C4-2B (cell line): Measurements from ENCODE around the gene TNIP1.

ENCODE experiments used
- ZFX ChIP-seq: fragments of 450-650 bp; IDR thresholded peaks from 2 replicates; pipeline ENCODE4 v1.6.1; 2017
- TF ChIP-seq, protein P1 (sequence below): fragments of 450-650 bp; conservative IDR thresholded peaks from 2 replicates; pipeline ENCODE4 v1.5.1; 2017; ENCODE audit warnings: mild to moderate bottlenecking

DNA sequence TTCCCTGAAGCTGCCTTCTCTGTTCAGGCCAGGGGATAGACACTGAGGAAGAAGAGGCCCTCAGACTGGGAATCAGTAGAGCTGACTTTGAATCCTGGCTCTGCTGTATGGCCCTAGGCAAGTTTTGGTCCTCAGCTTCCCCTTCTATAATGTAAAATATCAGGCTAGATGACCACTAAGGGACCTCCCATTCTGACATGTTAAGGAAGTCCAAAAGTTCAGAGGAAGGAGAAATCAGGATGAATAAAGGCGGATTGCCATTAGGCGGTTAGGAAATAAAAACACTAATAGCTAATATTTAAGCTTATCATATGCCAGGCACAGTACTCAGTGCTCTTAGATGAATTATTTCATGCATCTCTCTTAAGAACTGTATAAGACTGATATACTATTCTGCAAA is 8.9 kb upstream of the TNIP1 start:
- TF ChIP-seq, protein P1, sequence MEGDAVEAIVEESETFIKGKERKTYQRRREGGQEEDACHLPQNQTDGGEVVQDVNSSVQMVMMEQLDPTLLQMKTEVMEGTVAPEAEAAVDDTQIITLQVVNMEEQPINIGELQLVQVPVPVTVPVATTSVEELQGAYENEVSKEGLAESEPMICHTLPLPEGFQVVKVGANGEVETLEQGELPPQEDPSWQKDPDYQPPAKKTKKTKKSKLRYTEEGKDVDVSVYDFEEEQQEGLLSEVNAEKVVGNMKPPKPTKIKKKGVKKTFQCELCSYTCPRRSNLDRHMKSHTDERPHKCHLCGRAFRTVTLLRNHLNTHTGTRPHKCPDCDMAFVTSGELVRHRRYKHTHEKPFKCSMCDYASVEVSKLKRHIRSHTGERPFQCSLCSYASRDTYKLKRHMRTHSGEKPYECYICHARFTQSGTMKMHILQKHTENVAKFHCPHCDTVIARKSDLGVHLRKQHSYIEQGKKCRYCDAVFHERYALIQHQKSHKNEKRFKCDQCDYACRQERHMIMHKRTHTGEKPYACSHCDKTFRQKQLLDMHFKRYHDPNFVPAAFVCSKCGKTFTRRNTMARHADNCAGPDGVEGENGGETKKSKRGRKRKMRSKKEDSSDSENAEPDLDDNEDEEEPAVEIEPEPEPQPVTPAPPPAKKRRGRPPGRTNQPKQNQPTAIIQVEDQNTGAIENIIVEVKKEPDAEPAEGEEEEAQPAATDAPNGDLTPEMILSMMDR = no peak
- no peak for TF ChIP-seq ZFX
